Ovary (tissue), 3 donors: ENCODE data around the gene IGFL2.

Source experiments
- CTCF ChIP-seq, 3 donors: fragments of 450-650 bp in 2 of 3; fragments of 200-600 bp in 1 of 3; IDR thresholded peaks; one replicate each; pipeline versions ENCODE4 v1.5.1 to v1.8.0; 2016 to 2022; ENCODE audit warnings: antibody characterized with exemption in 3 of 3, mild to moderate bottlenecking in 1 of 3
- POLR2A ChIP-seq: fragments of 450-650 bp; IDR thresholded peaks from one replicate; pipeline ENCODE4 v1.6.1; 2017; ENCODE audit warnings: antibody characterized with exemption, mild to moderate bottlenecking, moderate library complexity
- donor health status: DM: no; HTN: no; CAD: no.

GRCh38 chr19:46176116-46176860 is 28.2 kb downstream of the IGFL2 start:
- TF ChIP-seq CTCF (IDR thresholded peaks at IDR 0.05): no peak
- no peak for TF ChIP-seq POLR2A
